M059J (cell line): ENCODE measurements around the gene AKIRIN2. TPM values are rescaled to one million over a fixed set of nuclear protein-coding genes. Genes with fewer than 3 reads are reported as not detected.
A peak's percentile ranks its signal among the peaks of the same experiment; 100 is the strongest.

ENCODE experiments used
- DNase-seq: peaks from one replicate; pipeline ENCODE4 v3.0.0-alpha.2; 2012; ENCODE audit warnings: low read depth
- total RNA-seq: library from RNA; depleted of rRNA; stranded (reverse); fragments of >200 nt; shearing (Covaris generic); gene quantifications from 2 replicates; pipeline ENCODE4 v1.2.3, GENCODE V29; 2014; rRNA removed

Gene AKIRIN2
- total RNA-seq: 6.2 and 19.5 TPM in 2 replicates

- DNase-seq: peak; percentile 97
Observed at GRCh38 chr6:87701676-87702588, at the start of gene AKIRIN2. TSS of gene AKIRIN2 (minus strand) at chr6:87702233. CDS start at chr6:87701684, 549 bp downstream.

GRCh38 chr6:87747646-87748045 is 45.6 kb upstream of the AKIRIN2 start:
- no peak for DNase-seq

GRCh38 chr6:87745966-87746721 is 44.1 kb upstream of the AKIRIN2 start:
- no peak for DNase-seq

DNA sequence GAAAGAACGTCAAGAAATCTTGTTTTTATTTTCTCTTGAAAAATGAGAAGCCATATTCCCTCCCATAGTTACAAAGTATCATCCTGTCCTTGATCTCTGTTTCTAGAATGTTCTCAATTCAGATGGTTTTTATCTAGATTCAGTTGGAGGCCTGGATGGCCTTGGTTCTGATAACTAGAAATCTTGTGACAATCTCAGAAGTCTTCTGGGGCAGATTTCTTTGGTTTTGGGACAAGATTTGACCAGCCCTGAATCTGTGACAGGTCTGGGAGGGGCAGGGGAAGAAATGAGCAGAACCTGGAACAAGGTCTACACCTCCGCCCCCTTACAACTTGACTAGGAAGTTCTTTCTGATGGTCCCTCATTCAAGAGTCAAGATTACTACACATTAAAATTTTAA is 41.4 kb upstream of the AKIRIN2 start:
- DNase-seq: no peak

- DNase-seq: peak; percentile 12
Observed at GRCh38 chr6:87742106-87742505, 40.1 kb upstream of the AKIRIN2 start.

GRCh38 chr6:87741001-87741650 is 39.1 kb upstream of the AKIRIN2 start:
- DNase-seq: no peak

DNA sequence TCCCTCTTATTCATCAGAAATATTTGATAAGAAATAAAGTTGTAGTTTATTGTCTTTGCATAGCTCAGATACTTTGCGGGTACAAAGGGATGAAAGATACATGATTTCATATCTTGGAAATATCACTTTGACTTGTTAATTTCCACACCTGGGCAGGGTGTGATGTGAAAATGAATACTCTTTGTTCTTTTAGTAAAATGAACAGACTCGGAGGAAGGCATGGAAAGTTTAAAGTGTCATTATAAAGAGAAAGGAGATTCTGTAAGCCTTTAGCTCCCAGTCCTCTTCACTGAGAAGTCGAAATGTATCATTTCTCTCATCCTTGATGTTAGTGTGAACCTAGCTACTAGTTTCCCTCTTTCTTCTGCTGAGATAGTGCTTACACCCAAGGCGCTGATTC is 36.7 kb upstream of the AKIRIN2 start:
- DNase-seq: no peak

- no peak for DNase-seq
Observed at GRCh38 chr6:87738000-87738399, 36.0 kb upstream of the AKIRIN2 start.

- no peak for DNase-seq
Observed at GRCh38 chr6:87736809-87737540, 34.9 kb upstream of the AKIRIN2 start.

GRCh38 chr6:87731818-87732661 is 30.0 kb upstream of the AKIRIN2 start:
- peak; percentile 92 for DNase-seq

GRCh38 chr6:87731080-87731479 is 29.0 kb upstream of the AKIRIN2 start:
- DNase-seq: no peak

GRCh38 chr6:87729965-87730719 is 28.1 kb upstream of the AKIRIN2 start:
- DNase-seq: peak; percentile 63

GRCh38 chr6:87728706-87729105 is 26.7 kb upstream of the AKIRIN2 start:
- DNase-seq: no peak

GRCh38 chr6:87724983-87725811 is 23.2 kb upstream of the AKIRIN2 start:
- no peak for DNase-seq

DNA sequence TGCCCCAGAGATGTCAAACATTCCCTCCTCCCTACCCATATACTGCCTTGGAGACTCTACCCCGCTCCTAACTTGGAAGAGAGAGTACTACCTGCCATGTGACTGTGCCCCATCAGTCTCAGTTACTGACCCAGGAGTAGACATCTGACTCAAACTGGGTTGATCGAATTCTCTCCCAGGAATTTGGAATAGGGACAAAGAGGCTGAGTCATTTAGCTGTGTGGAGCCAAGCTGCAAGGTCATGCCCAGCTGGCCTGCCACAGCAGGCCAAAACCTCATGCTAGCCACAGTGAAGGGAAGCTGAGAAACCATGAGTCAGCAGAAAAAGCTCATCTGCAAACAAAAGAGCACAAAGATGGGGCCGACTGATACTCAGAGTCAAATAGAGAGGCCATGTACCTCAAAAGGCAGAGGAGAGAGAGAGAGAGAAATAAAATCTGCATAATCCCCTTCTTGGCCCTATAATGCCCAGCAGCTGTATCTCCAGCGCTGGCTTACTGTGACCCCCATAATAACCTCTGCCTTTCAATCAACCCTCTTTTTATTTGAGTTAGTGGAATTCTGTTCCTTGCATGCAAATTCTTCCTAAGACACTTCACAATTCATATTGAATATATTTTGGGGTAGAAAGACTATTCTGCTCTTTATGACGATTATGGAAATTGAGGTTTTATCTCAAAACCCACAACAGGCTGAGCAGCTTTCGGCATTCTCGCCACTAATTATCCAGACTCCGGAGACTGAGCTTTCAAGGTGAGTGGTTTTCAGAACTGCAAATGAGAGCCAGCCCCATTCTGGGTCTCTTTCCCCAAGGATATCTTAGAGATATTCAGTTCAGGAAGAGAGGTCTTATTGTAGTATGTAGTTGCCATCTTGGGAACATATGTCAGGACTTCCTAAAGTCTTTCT is 21.4 kb upstream of the AKIRIN2 start:
- peak; percentile 97 for DNase-seq

DNA sequence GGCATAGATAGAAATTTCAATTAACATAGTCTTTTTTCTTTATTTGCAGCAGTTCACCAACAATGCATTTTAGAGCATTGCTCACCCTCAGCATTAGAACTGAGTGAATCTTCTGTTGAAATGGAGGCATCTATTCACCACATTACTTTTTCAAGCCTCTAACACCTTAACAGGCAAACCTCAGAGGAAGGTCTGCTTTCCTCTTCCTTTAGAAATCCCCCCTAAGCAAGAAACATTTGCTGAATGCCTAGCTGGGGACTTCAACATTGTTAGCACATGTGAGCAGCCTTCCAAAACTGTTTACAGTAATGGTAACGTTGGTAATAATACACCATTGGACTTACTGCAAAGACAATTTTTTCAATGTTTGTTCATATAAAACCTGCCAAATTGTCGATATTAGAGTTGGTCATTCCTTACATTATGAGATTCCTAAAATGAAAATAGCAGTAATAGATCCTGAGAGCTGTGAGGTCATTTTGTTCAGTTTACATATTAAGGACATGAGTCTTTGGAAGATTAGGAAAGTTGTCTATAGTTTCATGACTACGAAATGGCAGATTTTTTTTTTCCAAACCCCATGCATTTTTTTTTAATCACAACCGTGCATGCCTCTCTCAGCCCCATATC is 20.6 kb upstream of the AKIRIN2 start:
- DNase-seq: no peak

- DNase-seq: no peak
Observed at GRCh38 chr6:87721311-87721710, 19.3 kb upstream of the AKIRIN2 start.
